ENCODE measurements around the gene CALHM3. TPM values are rescaled to one million over a fixed set of nuclear protein-coding genes. Genes with fewer than 3 reads are reported as not detected.

CALHM3 gene
- total RNA-seq, 1 experiment from 2014 or later, result not detected

- ChIA-PET CTCF (no interaction called here), POLR2A (ENCODE audit: low non-redundant PET) (no interaction called here)
- H3K9me3 ChIP-seq (ENCODE audit: low read depth, low read length, poor library complexity, severe bottlenecking), result no peaks in the 10 kb centered on the region
- no TSS peak for BruUV-seq (replicated peaks)
- DNase-seq (ENCODE audit: low spot score), result no peak
- intact Hi-C loops (cut with micrococcal nuclease; ENCODE audit: unreplicated experiment), result no loop called here
- no peak overlapping the region for H3K27ac ChIP-seq (ENCODE audit: low read depth, low read length, poor library complexity, severe bottlenecking)
- no peaks in the 10 kb centered on the region for H3K4me1 ChIP-seq (ENCODE audit: insufficient read depth, low read length, poor library complexity, severe bottlenecking)
- H3K36me3 ChIP-seq (ENCODE audit: insufficient read depth, low read length, poor library complexity, severe bottlenecking), result no peaks in the 10 kb centered on the region
- TF ChIP-seq CTCF (conservative IDR thresholded peaks at IDR 0.05; ENCODE audit: low read depth, low read length), result no peak
- TF ChIP-seq EZH2 (IDR thresholded peaks at IDR 0.05; ENCODE audit: borderline replicate concordance, low read depth, low read length, poor library complexity, severe bottlenecking), result no peak
- no peaks in the 10 kb centered on the region for H3K27me3 ChIP-seq (replicated peaks; ENCODE audit: insufficient read depth, low read depth, low read length, poor library complexity)
- H3K4me3 ChIP-seq (ENCODE audit: low read depth, low read length, poor library complexity, severe bottlenecking), result no peak overlapping the region
These were observed 33.1 kb upstream of the CALHM3 start for GRCh38 chr10:103512166-103512565.

DNA sequence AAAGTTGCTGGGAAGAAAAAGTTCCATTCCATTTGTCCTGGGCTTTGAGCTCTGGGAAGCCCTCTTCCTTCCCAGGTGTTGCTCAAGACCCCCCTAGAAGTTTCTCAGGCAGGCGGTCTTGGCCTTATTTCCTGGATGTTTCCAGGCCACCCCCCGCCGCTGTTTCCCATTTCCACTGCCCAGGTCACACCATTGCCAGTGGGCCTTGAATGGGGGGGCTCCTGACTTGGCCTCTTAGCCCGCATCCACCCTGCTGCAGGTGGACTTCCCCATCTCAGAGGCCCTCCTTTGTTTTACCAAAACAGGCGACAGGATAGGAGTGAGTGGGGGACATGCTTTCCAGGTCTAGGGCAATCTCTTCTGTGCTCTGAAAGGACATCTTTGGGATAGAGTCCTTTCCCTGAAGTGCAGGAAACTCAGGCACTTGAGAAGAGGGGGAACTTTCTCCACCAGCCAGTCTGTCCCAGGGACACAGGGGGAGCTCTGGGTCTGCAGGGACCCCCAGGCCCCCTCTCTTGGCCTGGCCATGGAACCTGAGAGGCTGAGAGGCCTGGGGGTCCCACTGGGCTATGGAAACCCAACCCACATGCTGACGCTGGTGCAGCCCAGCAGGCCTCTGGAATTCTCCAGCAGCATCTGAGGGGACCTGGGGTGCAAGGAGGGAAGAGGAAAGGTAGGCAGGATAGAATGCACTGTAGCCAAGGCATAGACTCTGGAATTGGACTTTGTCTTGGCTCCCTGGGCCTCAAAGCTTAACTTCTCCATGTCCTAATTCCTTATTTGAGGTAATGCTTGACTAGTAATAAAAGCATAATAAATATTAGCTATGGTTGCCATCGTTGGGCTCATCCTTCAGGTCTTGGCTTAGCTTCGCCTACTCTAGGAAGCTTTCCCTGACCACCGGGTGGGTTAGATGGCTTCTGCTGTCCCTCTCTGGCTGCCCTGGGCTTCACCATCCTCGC, 32.0 kb upstream of the CALHM3 start:
- intact Hi-C loops (cut with micrococcal nuclease; ENCODE audit: unreplicated experiment), result no loop called here
- no TSS peak for BruUV-seq (replicated peaks)
- H3K27me3 ChIP-seq (replicated peaks; ENCODE audit: insufficient read depth, low read depth, low read length, poor library complexity), result no peaks in the 10 kb centered on the region
- H3K4me3 ChIP-seq (ENCODE audit: low read depth, low read length, poor library complexity, severe bottlenecking), result no peak overlapping the region
- CTCF ChIA-PET, result no interaction called here
- no peak overlapping the region for H3K27ac ChIP-seq (ENCODE audit: low read depth, low read length, poor library complexity, severe bottlenecking)
- H3K9me3 ChIP-seq (ENCODE audit: low read depth, low read length, poor library complexity, severe bottlenecking), result no peaks in the 10 kb centered on the region
- no peaks in the 10 kb centered on the region for H3K4me1 ChIP-seq (ENCODE audit: insufficient read depth, low read length, poor library complexity, severe bottlenecking)
- POLR2A ChIA-PET (ENCODE audit: low non-redundant PET), result no interaction called here
- no peak for TF ChIP-seq CTCF (conservative IDR thresholded peaks at IDR 0.05; ENCODE audit: low read depth, low read length)
- TF ChIP-seq EZH2 (IDR thresholded peaks at IDR 0.05; ENCODE audit: borderline replicate concordance, low read depth, low read length, poor library complexity, severe bottlenecking), result no peak
- no peak for DNase-seq (ENCODE audit: low spot score)
- H3K36me3 ChIP-seq (ENCODE audit: insufficient read depth, low read length, poor library complexity, severe bottlenecking), result no peaks in the 10 kb centered on the region

DNA sequence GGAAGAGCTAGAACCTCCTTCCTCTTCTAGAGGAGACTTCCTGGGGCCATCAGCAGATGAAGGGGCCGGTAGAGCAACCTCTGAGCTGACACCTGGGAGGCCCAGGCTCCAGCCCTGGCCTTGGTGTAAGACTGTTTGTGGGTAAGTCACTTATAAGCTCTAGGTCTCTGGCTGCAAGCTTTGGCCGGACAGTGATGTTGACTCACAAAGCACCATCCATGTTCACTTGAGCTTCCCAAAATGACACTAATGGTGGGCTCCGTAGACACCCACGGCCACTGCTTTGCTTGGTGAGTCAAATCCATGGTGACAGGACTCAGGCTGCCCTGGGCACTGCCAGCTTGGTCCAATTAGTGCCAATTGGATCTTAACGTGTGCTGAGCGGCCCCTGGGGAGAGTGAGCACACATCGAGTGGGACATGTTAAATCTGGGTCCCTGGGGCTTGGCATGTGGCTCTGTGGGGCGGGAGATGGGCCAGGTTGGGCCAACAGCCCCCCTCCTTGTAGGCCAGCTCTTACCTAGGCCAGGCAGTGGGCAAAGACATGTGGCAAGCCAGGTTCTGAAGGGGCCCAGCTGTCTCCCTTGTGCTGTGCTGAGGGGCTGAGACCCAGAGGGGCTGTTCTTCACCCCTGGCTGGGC, 31.1 kb upstream of the CALHM3 start:
- POLR2A ChIA-PET (ENCODE audit: low non-redundant PET), result no interaction called here
- DNase-seq (ENCODE audit: low spot score), result no peak
- Histone ChIP-seq H3K4me3 (ENCODE audit: low read depth, low read length, poor library complexity, severe bottlenecking) (no peak overlapping the region), H3K36me3 (ENCODE audit: insufficient read depth, low read length, poor library complexity, severe bottlenecking) (no peaks in the 10 kb centered on the region), H3K27me3 (replicated peaks; ENCODE audit: insufficient read depth, low read depth, low read length, poor library complexity) (no peaks in the 10 kb centered on the region), H3K9me3 (ENCODE audit: low read depth, low read length, poor library complexity, severe bottlenecking) (no peaks in the 10 kb centered on the region), H3K4me1 (ENCODE audit: insufficient read depth, low read length, poor library complexity, severe bottlenecking) (no peaks in the 10 kb centered on the region), H3K27ac (ENCODE audit: low read depth, low read length, poor library complexity, severe bottlenecking) (no peak overlapping the region)
- BruUV-seq (replicated peaks), result no TSS peak
- intact Hi-C loops (cut with micrococcal nuclease; ENCODE audit: unreplicated experiment), result no loop called here
- TF ChIP-seq CTCF (conservative IDR thresholded peaks at IDR 0.05; ENCODE audit: low read depth, low read length) (no peak), EZH2 (IDR thresholded peaks at IDR 0.05; ENCODE audit: borderline replicate concordance, low read depth, low read length, poor library complexity, severe bottlenecking) (no peak)
- CTCF ChIA-PET, result no interaction called here

All from A673 (cell line).